Measurements from ENCODE around the gene LRRN2.
"Not testable (repeated sequence)": the region's sequence is repeated elsewhere in the genome, so short reads cannot be mapped to it uniquely, and the experiment has no call there.

LRRN2 gene

DNA sequence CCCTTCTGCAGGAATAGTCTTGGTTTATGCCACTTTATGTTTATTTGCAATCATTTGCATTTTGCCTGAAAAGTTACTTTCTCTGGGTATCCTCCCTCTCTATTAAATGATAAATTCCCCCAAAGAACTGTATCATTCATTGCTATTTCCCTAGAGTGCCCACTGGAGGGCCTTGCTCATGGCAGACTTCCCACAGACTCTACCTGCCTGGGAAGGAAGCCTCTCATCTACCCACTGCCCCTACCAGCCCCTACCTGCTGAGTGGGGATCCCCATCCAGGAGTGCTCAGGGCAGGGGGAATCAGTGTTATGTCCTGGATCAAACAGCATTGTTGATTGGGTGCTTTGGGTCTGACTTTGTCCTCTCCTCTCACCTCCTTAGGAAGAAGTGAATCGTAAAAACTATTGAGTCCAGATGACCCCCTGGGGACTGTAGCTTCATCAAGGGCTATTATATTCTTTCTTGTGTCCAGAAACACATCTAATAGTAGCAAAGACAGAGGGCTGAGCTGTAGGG, 6.8 kb upstream of the LRRN2 start:
- Mint-ChIP-seq H3K36me3 (ENCODE audit: low read depth) (no peaks in the 10 kb centered on the region), H3K27ac (no peak overlapping the region), H3K9me3 (no peaks in the 10 kb centered on the region), H3K27me3 (ENCODE audit: low read depth) (peaks cover 45% of the 10 kb centered on the region), H3K4me1 (no peaks in the 10 kb centered on the region), H3K4me3 (no peak overlapping the region)
- TF ChIP-seq CTCF (IDR thresholded peaks at IDR 0.05; ENCODE audit: unreplicated experiment in 3 of 3), result no peak

DNA sequence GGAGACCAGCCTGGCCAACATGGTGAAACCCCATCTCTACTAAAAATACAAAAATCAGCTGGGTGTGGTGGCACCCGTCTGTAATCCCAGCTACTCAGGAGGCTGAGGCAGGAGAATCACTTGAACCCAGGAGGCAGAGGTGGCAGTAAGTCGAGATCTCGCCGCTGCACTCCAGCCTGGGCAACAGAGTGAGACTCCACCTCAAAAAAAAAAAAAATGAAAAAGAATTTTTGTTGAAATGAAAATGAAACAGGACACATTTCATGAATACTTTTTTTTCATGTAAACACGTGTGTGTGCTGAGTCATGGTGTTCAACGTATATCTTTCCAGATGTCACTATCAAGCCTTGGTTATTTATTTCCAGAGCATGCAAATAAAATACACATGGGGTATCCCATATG, 5.8 kb upstream of the LRRN2 start:
- not testable (repeated sequence) for H3K27ac Mint-ChIP-seq; H3K9me3 Mint-ChIP-seq; H3K4me1 Mint-ChIP-seq; H3K4me3 Mint-ChIP-seq; H3K36me3 Mint-ChIP-seq (ENCODE audit: low read depth)
- H3K27me3 Mint-ChIP-seq (ENCODE audit: low read depth), result peaks cover 53% of the 10 kb centered on the region

DNA sequence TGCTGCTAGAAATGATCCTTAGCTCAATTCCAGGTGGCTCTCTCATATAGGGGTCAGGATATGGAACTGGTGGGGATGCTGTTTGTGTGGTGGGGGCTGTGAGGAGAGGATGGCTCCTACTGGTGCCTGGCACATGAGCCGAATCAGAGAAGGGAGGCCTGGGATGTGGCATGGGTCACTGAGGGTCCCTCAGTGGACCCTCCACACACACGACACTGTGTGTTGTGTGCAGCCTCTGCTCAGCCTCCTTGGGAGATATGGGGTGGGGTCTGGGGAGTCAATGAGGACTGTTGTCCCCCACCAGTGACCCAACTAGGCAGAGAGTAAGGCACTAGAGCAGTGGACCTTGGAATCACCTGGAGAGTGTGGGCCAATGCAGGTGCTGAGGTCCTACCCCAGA, 3.2 kb upstream of the LRRN2 start:
- Mint-ChIP-seq H3K4me3 (no peak overlapping the region), H3K9me3 (no peaks in the 10 kb centered on the region), H3K36me3 (ENCODE audit: low read depth) (no peaks in the 10 kb centered on the region), H3K27ac (no peak overlapping the region), H3K4me1 (peaks cover 6% of the 10 kb centered on the region), H3K27me3 (ENCODE audit: low read depth) (peaks cover 68% of the 10 kb centered on the region)
- TF ChIP-seq CTCF (IDR thresholded peaks at IDR 0.05; ENCODE audit: unreplicated experiment in 3 of 3), result no peak

- Mint-ChIP-seq H3K9me3 (no peaks in the 10 kb centered on the region), H3K4me1 (peaks cover 6% of the 10 kb centered on the region), H3K27me3 (ENCODE audit: low read depth) (peaks cover 74% of the 10 kb centered on the region), H3K4me3 (no peak overlapping the region), H3K27ac (no peak overlapping the region), H3K36me3 (ENCODE audit: low read depth) (no peaks in the 10 kb centered on the region)
- no peak for TF ChIP-seq CTCF (IDR thresholded peaks at IDR 0.05; ENCODE audit: unreplicated experiment in 3 of 3)
Measured at GRCh38 chr1:204688007-204688406, 2.5 kb upstream of the LRRN2 start.

DNA sequence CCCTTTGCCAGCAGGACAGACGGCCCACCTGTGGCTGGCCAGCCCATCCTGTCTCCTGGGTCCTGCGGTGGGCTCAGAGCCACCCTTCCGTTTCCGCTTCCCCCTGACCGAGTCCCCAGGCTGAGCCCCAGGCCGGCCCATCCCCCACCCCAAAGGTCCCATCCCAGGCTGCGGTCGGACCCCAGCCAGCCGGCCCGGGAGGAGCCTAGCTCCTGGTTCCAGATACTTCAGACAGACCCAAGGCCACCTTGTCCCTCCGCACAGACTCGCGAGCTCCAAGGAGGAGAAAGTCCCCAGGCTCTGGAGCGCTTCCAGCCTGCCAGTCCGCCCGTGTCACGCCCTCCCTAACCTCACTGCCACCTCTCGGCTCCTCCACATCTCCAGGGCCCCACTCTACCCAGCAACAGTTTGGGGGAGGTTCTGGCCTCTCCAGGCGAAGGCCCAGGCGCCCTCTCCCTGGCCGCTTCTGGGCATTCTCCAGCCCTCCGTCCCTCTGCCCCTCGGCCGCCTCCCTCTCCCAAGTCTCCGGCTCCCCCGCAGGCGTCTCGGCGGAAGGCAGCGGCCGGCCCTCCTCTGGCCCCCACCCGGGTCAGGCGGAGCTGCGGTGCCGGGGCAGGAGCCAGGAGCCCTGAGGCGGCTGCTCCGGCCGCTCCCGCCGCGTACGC, 835 bp downstream of the LRRN2 start:
- peak overlapping the region; percentile 85 to 90 (median 89) for H3K4me3 Mint-ChIP-seq
- H3K27me3 Mint-ChIP-seq (ENCODE audit: low read depth), result peaks cover 64% of the 10 kb centered on the region
- TF ChIP-seq CTCF (IDR thresholded peaks at IDR 0.05; ENCODE audit: unreplicated experiment in 3 of 3), result no peak
- H3K36me3 Mint-ChIP-seq (ENCODE audit: low read depth), result no peaks in the 10 kb centered on the region
- H3K9me3 Mint-ChIP-seq, result no peaks in the 10 kb centered on the region
- H3K27ac Mint-ChIP-seq, result peak overlapping the region in 1 of 3 experiments; percentile 50
- peaks cover 6% of the 10 kb centered on the region for H3K4me1 Mint-ChIP-seq

GRCh38 chr1:204684206-204684570, 1.4 kb downstream of the LRRN2 start:
- Mint-ChIP-seq H3K4me3 (peak overlapping the region; percentile 85 to 90 (median 89)), H3K36me3 (ENCODE audit: low read depth) (no peaks in the 10 kb centered on the region), H3K27me3 (ENCODE audit: low read depth) (peaks cover 62% of the 10 kb centered on the region), H3K4me1 (peaks cover 10% of the 10 kb centered on the region), H3K27ac (no peak overlapping the region), H3K9me3 (no peaks in the 10 kb centered on the region)
- no peak for TF ChIP-seq CTCF (IDR thresholded peaks at IDR 0.05; ENCODE audit: unreplicated experiment in 3 of 3)

Data from nephron (organoid).